GM12865 (cell line): Measurements from ENCODE around the gene SPNS1.
"Not testable (repeated sequence)": the region's sequence is repeated elsewhere in the genome, so short reads cannot be mapped to it uniquely, and the experiment has no call there.

Experiments used
- DNase-seq: peaks from one replicate; pipeline ENCODE4 v3.0.0; 2010; ENCODE audit warnings: low read depth
- H3K4me3 ChIP-seq: 2 replicates; pipeline ENCODE4 v1.5.1; 2011; ENCODE audit warnings: mild to moderate bottlenecking, low read depth, low read length, control low read depth
- CTCF ChIP-seq: IDR thresholded peaks from 2 replicates; pipeline ENCODE4 v1.5.1; 2011; ENCODE audit warnings: low read length, control low read depth, low read depth, inconsistent platforms; ENCODE audit not compliant: insufficient read depth; ENCODE audit errors: missing control alignments

SPNS1 gene

GRCh38 chr16:28958836-28959235, 15.7 kb upstream of the SPNS1 start:
- H3K4me3 ChIP-seq: no peak overlapping the region
- DNase-seq: no peak
- no peak for TF ChIP-seq CTCF

- no peak for TF ChIP-seq CTCF
- H3K4me3 ChIP-seq: no peak overlapping the region
- DNase-seq: no peak
Measured at GRCh38 chr16:28964072-28964471, 10.5 kb upstream of the SPNS1 start.

GRCh38 chr16:28964496-28964895, 10.1 kb upstream of the SPNS1 start:
- TF ChIP-seq CTCF: no peak
- DNase-seq: no peak

GRCh38 chr16:28967156-28967555, 7.4 kb upstream of the SPNS1 start:
- TF ChIP-seq CTCF: no peak
- DNase-seq: no peak
- H3K4me3 ChIP-seq: no peak overlapping the region

More at GRCh38 chr16:28964496-28964895, 10.1 kb upstream of the SPNS1 start:
- no peak overlapping the region for H3K4me3 ChIP-seq

DNA sequence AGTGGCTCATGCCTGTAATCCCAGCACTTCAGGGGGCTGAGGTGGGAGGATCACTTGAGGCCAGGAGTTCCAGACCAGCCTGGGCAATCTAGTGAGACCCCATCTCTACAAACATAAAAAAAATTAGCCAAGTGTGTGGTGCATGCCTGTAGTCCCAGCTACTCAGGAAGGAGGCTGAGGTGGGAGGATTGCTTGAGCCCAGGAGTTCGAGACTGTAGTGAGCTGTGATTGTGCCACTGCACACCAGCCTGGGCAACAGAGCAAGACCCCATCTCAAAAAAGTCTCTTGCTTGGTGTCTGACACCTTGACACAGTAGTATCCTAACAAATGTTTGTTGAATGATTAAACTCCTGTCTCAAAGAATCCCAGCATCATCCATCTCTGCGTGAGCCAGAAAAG, 4.9 kb upstream of the SPNS1 start:
- DNase-seq, H3K4me3 ChIP-seq: not testable (repeated sequence)

DNA sequence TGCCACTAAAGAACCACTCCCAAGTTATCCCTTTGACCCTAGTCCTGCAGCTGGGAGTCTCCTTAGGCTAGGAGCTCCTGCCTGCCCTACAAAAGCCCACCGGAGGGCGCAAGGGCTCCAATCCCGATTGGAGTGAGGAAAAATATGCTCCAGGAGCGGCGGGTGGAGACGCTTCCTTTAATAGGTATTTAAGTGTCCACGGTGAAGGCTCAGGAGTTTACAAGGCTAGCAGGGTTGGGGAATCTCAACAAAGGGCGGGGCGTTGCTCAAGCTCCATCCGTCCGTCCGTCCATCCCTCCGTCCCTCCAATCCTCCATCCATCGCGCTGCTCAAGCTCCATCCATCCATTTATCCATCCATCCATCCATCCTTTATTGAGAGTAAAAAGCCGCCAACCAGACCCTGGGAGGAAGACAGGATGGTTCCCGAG, 556 bp upstream of the SPNS1 start:
- H3K4me3 ChIP-seq: peak overlapping the region; percentile 71
- peak; percentile 42 for TF ChIP-seq CTCF
- peak; percentile 39 for DNase-seq

GRCh38 chr16:28975158-28975599, 601 bp downstream of the SPNS1 start:
- TF ChIP-seq CTCF: no peak
- H3K4me3 ChIP-seq: peak overlapping the region; percentile 71
- no peak for DNase-seq
